GM23248 (cell line): Measurements from ENCODE around the gene MOB2.

Source experiments
- EZH2 ChIP-seq: fragments of 200-600 bp; sonication (generic); IDR thresholded peaks from 2 replicates; pipeline ENCODE4 v1.6.1; 2018; ENCODE audit warnings: antibody characterized with exemption, mild to moderate bottlenecking; ENCODE audit not compliant: insufficient read depth, poor library complexity, severe bottlenecking
- EZH2phosphoT487 ChIP-seq: fragments of 200-600 bp; sonication (generic); IDR thresholded peaks from 2 replicates; pipeline ENCODE4 v1.6.1; 2018; ENCODE audit warnings: antibody characterized with exemption, moderate library complexity, mild to moderate bottlenecking, low read depth; ENCODE audit not compliant: insufficient read depth

- no peak for TF ChIP-seq EZH2
- TF ChIP-seq EZH2phosphoT487: no peak
These were observed 5.8 kb downstream of the MOB2 start for GRCh38 chr11:1480555-1481482.
